Activated naive CD8-positive, alpha-beta T cell treated with anti-CD3 and anti-CD28 coated beads for 36 hours (primary cell): Measurements from ENCODE around the gene ANKLE1. TPM values are rescaled to one million over a fixed set of nuclear protein-coding genes. Genes with fewer than 3 reads are reported as not detected.
"Not testable (repeated sequence)": the region's sequence is repeated elsewhere in the genome, so short reads cannot be mapped to it uniquely, and the experiment has no call there.

ENCODE experiments used
- DNase-seq: peaks from one replicate; pipeline ENCODE4 v3.0.0; 2021
- H3K27ac Mint-ChIP-seq: one replicate; pipeline ENCODE4 v1.8.0; 2022; ENCODE audit warnings: mild to moderate bottlenecking, moderate library complexity, mixed read lengths
- H3K27me3 Mint-ChIP-seq: one replicate; pipeline ENCODE4 v1.8.0; 2022; ENCODE audit warnings: mild to moderate bottlenecking, mixed read lengths
- H3K36me3 Mint-ChIP-seq: one replicate; pipeline ENCODE4 v1.8.0; 2021; ENCODE audit warnings: mild to moderate bottlenecking, mixed read lengths
- H3K4me1 Mint-ChIP-seq: one replicate; pipeline ENCODE4 v1.8.0; 2021; ENCODE audit warnings: mixed read lengths
- H3K4me3 Mint-ChIP-seq: one replicate; pipeline ENCODE4 v1.8.0; 2022; ENCODE audit warnings: mild to moderate bottlenecking, moderate library complexity, mixed read lengths
- H3K9me3 Mint-ChIP-seq: one replicate; pipeline ENCODE4 v1.8.0; 2022; ENCODE audit warnings: mixed read lengths
- total RNA-seq, 2 experiments: library from RNA; stranded (reverse); gene quantifications; one replicate each; pipeline ENCODE4 v1.2.3, GENCODE V29; 2021

ANKLE1 gene
- total RNA-seq, 2 experiments from 2014 or later, result 22.9 to 23.2 TPM

- H3K4me3 Mint-ChIP-seq, result no peak overlapping the region
Observed at GRCh38 chr19:17263712-17264640, 17.7 kb upstream of the ANKLE1 start.

GRCh38 chr19:17264641-17264979 lies 17.1 kb upstream of the ANKLE1 start, which contains the start of gene USHBP1:
USHBP1 (minus strand) TSS chr19:17264745; CDS start chr19:17264299, 446 bp downstream.
- H3K27ac Mint-ChIP-seq, result no peak within 1 kb of the TSS
- peaks cover 10% of the 10 kb centered on the region for H3K4me1 Mint-ChIP-seq
- no peak within 1 kb of the TSS for H3K4me3 Mint-ChIP-seq
- DNase-seq, result no peak
- H3K36me3 Mint-ChIP-seq, result peaks cover 4% of the 10 kb centered on the region
- H3K9me3 Mint-ChIP-seq, result peaks cover 5% of the 10 kb centered on the region
- H3K27me3 Mint-ChIP-seq, result peaks cover 4% of the 10 kb centered on the region

More at GRCh38 chr19:17263712-17264640, 17.7 kb upstream of the ANKLE1 start:
- H3K36me3 Mint-ChIP-seq, result peaks cover 2% of the 10 kb centered on the region
- no peak for DNase-seq
- H3K4me1 Mint-ChIP-seq, result peaks cover 10% of the 10 kb centered on the region
- H3K9me3 Mint-ChIP-seq, result peaks cover 5% of the 10 kb centered on the region
- H3K27me3 Mint-ChIP-seq, result peaks cover 4% of the 10 kb centered on the region
- H3K27ac Mint-ChIP-seq, result no peak overlapping the region

- no peak overlapping the region for H3K27ac Mint-ChIP-seq
- peaks cover 4% of the 10 kb centered on the region for H3K27me3 Mint-ChIP-seq
- DNase-seq, result no peak
- no peak overlapping the region for H3K4me3 Mint-ChIP-seq
- H3K4me1 Mint-ChIP-seq, result peaks cover 8% of the 10 kb centered on the region
- H3K36me3 Mint-ChIP-seq, result peaks cover 14% of the 10 kb centered on the region
- peaks cover 4% of the 10 kb centered on the region for H3K9me3 Mint-ChIP-seq
Observed at GRCh38 chr19:17266026-17266425, 15.7 kb upstream of the ANKLE1 start.

- Mint-ChIP-seq H3K4me1 (peaks cover 8% of the 10 kb centered on the region), H3K27me3 (peaks cover 4% of the 10 kb centered on the region), H3K27ac (peak overlapping the region; percentile 73), H3K9me3 (peaks cover 4% of the 10 kb centered on the region), H3K36me3 (peaks cover 18% of the 10 kb centered on the region), H3K4me3 (peak overlapping the region; percentile 86)
- DNase-seq, result no peak
Observed at GRCh38 chr19:17266589-17266974, 15.1 kb upstream of the ANKLE1 start.

- Mint-ChIP-seq H3K27ac (peak within 1 kb of the TSS; percentile 73), H3K4me1 (peaks cover 8% of the 10 kb centered on the region)
- peak; percentile 95 for DNase-seq
Observed at GRCh38 chr19:17266975-17267788, 14.5 kb upstream of the ANKLE1 start, which contains the start of gene BABAM1. BABAM1 (plus strand) TSS chr19:17267443; CDS start chr19:17268807, 1,364 bp downstream.

GRCh38 chr19:17268754-17269153 lies 12.9 kb upstream of the ANKLE1 start:
- Mint-ChIP-seq H3K36me3 (peaks cover 20% of the 10 kb centered on the region), H3K27ac (no peak overlapping the region), H3K9me3 (peaks cover 4% of the 10 kb centered on the region), H3K27me3 (peaks cover 4% of the 10 kb centered on the region), H3K4me3 (peak overlapping the region; percentile 86), H3K4me1 (peaks cover 8% of the 10 kb centered on the region)
- DNase-seq, result no peak

More at GRCh38 chr19:17266975-17267788, 14.5 kb upstream of the ANKLE1 start, which contains the start of gene BABAM1:
- H3K9me3 Mint-ChIP-seq, result peaks cover 4% of the 10 kb centered on the region
- H3K4me3 Mint-ChIP-seq, result peak within 1 kb of the TSS; percentile 86
- peaks cover 18% of the 10 kb centered on the region for H3K36me3 Mint-ChIP-seq
- H3K27me3 Mint-ChIP-seq, result peaks cover 4% of the 10 kb centered on the region

- not testable (repeated sequence) for H3K4me1 Mint-ChIP-seq, H3K27ac Mint-ChIP-seq, DNase-seq, H3K4me3 Mint-ChIP-seq, H3K27me3 Mint-ChIP-seq, H3K9me3 Mint-ChIP-seq
- H3K36me3 Mint-ChIP-seq, result peaks cover 34% of the 10 kb centered on the region
Observed at GRCh38 chr19:17274892-17275291, 6.8 kb upstream of the ANKLE1 start.

- Mint-ChIP-seq H3K4me1 (no peaks in the 10 kb centered on the region), H3K9me3 (no peaks in the 10 kb centered on the region), H3K36me3 (peaks cover 28% of the 10 kb centered on the region), H3K27me3 (no peaks in the 10 kb centered on the region), H3K4me3 (no peak overlapping the region), H3K27ac (no peak overlapping the region)
- DNase-seq, result no peak
Observed at GRCh38 chr19:17275441-17276175, 6.1 kb upstream of the ANKLE1 start.

- H3K4me1 Mint-ChIP-seq, result peaks cover 8% of the 10 kb centered on the region
- peaks cover 2% of the 10 kb centered on the region for H3K27me3 Mint-ChIP-seq
- peaks cover 31% of the 10 kb centered on the region for H3K36me3 Mint-ChIP-seq
- H3K27ac Mint-ChIP-seq, result no peak overlapping the region
- H3K4me3 Mint-ChIP-seq, result no peak overlapping the region
- DNase-seq, result no peak
- no peaks in the 10 kb centered on the region for H3K9me3 Mint-ChIP-seq
Observed at GRCh38 chr19:17279436-17279835, 2.3 kb upstream of the ANKLE1 start.

GRCh38 chr19:17282488-17283125 lies 906 bp downstream of the ANKLE1 start:
- Mint-ChIP-seq H3K27ac (peak overlapping the region; percentile 75), H3K36me3 (peaks cover 31% of the 10 kb centered on the region), H3K27me3 (peaks cover 2% of the 10 kb centered on the region), H3K4me1 (peaks cover 8% of the 10 kb centered on the region), H3K4me3 (peak overlapping the region; percentile 85), H3K9me3 (no peaks in the 10 kb centered on the region)
- peak; percentile 85 for DNase-seq

- Mint-ChIP-seq H3K4me1 (peaks cover 8% of the 10 kb centered on the region), H3K27me3 (peaks cover 2% of the 10 kb centered on the region), H3K36me3 (peaks cover 30% of the 10 kb centered on the region), H3K9me3 (no peaks in the 10 kb centered on the region), H3K4me3 (peak overlapping the region; percentile 49), H3K27ac (no peak overlapping the region)
- DNase-seq, result no peak
Observed at GRCh38 chr19:17283504-17283996, 1.8 kb downstream of the ANKLE1 start.

- H3K36me3 Mint-ChIP-seq, result peaks cover 30% of the 10 kb centered on the region
- peaks cover 2% of the 10 kb centered on the region for H3K27me3 Mint-ChIP-seq
- no peak overlapping the region for H3K4me3 Mint-ChIP-seq
- H3K9me3 Mint-ChIP-seq, result no peaks in the 10 kb centered on the region
- no peak for DNase-seq
- H3K4me1 Mint-ChIP-seq, result peaks cover 8% of the 10 kb centered on the region
- no peak overlapping the region for H3K27ac Mint-ChIP-seq
Observed at GRCh38 chr19:17285415-17286135, 3.9 kb downstream of the ANKLE1 start.

- no peak for DNase-seq
- H3K27ac Mint-ChIP-seq, result no peak overlapping the region
- peaks cover 30% of the 10 kb centered on the region for H3K36me3 Mint-ChIP-seq
- H3K4me1 Mint-ChIP-seq, result peaks cover 6% of the 10 kb centered on the region
- no peaks in the 10 kb centered on the region for H3K9me3 Mint-ChIP-seq
- H3K4me3 Mint-ChIP-seq, result no peak overlapping the region
- peaks cover 2% of the 10 kb centered on the region for H3K27me3 Mint-ChIP-seq
Observed at GRCh38 chr19:17286263-17286662, 4.6 kb downstream of the ANKLE1 start.
